Hepatocyte (in vitro differentiated cells): ENCODE data around the gene GPR183.

Experiments
- EZH2 ChIP-seq: fragments of 200-600 bp; sonication (generic); IDR thresholded peaks from 2 replicates; pipeline ENCODE4 v1.6.1; 2016; ENCODE audit warnings: antibody characterized with exemption, mild to moderate bottlenecking, borderline replicate concordance
- EZH2phosphoT487 ChIP-seq: fragments of 200-600 bp; sonication (generic); IDR thresholded peaks from one replicate; pipeline ENCODE4 v1.6.1; 2018; ENCODE audit warnings: antibody characterized with exemption, mild to moderate bottlenecking, low read depth, moderate library complexity; ENCODE audit not compliant: unreplicated experiment, severe bottlenecking
- TF ChIP-seq, protein P1 (sequence below): fragments of 200-600 bp; sonication (generic); IDR thresholded peaks from 2 replicates; pipeline ENCODE4 v1.5.1; 2016; ENCODE audit warnings: antibody characterized with exemption, mild to moderate bottlenecking; ENCODE audit not compliant: poor library complexity

- TF ChIP-seq, protein P1, sequence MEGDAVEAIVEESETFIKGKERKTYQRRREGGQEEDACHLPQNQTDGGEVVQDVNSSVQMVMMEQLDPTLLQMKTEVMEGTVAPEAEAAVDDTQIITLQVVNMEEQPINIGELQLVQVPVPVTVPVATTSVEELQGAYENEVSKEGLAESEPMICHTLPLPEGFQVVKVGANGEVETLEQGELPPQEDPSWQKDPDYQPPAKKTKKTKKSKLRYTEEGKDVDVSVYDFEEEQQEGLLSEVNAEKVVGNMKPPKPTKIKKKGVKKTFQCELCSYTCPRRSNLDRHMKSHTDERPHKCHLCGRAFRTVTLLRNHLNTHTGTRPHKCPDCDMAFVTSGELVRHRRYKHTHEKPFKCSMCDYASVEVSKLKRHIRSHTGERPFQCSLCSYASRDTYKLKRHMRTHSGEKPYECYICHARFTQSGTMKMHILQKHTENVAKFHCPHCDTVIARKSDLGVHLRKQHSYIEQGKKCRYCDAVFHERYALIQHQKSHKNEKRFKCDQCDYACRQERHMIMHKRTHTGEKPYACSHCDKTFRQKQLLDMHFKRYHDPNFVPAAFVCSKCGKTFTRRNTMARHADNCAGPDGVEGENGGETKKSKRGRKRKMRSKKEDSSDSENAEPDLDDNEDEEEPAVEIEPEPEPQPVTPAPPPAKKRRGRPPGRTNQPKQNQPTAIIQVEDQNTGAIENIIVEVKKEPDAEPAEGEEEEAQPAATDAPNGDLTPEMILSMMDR, result no peak
- TF ChIP-seq EZH2 (no peak), EZH2phosphoT487 (no peak)
Observed at GRCh38 chr13:99294198-99294597, 13.0 kb downstream of the GPR183 start.
